ENCODE data around the gene COL4A6.

- TF ChIP-seq, protein P1, sequence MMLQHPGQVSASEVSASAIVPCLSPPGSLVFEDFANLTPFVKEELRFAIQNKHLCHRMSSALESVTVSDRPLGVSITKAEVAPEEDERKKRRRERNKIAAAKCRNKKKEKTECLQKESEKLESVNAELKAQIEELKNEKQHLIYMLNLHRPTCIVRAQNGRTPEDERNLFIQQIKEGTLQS (IDR thresholded peaks at IDR 0.05) = no peak
- TF ChIP-seq TAF1 (conservative IDR thresholded peaks at IDR 0.05) = no peak
These were observed 15.6 kb upstream of the COL4A6 start for GRCh38 chrX:108453841-108454240.
